Measurements from ENCODE around the gene ATP8B3. TPM values are rescaled to one million over a fixed set of nuclear protein-coding genes. Genes with fewer than 3 reads are reported as not detected.

The ATP8B3 gene
- total RNA-seq, 4 donors from 2014 or later: 0.09 to 0.24 TPM; not detected in 2

DNA sequence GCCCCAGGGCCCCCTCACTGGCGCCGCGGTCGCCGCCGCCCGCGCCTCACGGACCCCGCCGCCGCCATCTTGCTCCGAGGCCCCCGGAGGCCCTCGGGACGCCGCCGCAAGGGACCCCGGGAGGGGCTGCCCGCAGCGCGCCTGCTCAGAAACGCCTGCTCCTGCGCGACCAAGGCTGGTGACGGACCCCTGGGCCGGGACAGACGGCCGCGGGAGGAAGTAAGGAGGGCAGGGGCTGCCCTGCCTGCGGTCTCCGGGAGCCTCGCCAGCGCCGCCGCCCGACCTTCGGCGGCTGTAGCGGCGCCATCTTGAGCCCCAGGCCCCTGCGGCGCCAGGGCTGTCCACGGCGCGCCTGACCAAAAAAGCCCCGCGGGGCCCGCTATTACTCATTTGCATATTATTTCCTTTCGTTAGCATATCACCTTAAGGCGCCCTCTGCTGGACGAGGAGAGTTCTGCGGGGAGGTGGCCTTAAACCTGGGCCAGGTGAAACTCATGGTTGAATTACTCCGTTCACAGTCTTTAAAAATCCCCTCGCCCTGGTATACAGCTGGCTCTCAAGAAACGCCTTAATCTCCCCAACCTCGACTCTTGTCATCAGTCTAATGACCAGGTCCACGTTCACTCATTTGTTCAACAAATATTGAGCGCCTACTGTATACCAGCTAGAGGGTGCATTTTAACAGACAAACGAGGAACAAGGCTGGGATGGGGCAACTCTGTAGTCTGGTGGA, 36.5 kb upstream of the ATP8B3 start, which contains the start of gene REXO1:
Gene REXO1 (minus strand): TSS at position 85 of the 733 bp plus-strand sequence. CDS start 125 bp downstream, outside the sequence.
- peaks cover 0 to 3% (median 0%) of the 10 kb centered on the region in 3 donors for H3K27me3 ChIP-seq
- TF ChIP-seq CTCF (IDR thresholded peaks at IDR 0.05 in 4 of 5, conservative IDR thresholded peaks at IDR 0.05 in 1 of 5) (peak; percentile 89 to 95 (median 92)), POLR2A (IDR thresholded peaks at IDR 0.05) (peak; percentile 73 to 85)
- peak within 1 kb of the TSS; percentile 80 to 100 (median 96) for H3K4me3 ChIP-seq
- H3K4me1 ChIP-seq: peaks cover 39 to 41% of the 10 kb centered on the region in 2 donors
- peak; percentile 95 to 96 for ATAC-seq
- in situ Hi-C loops (cut with MboI; ENCODE audit: low sequenced_read_pairs in 4 of 4): no loop called here
- DNase-seq: peak; percentile 85 to 95
- no peaks in the 10 kb centered on the region for H3K36me3 ChIP-seq
- intact Hi-C loops (cut with DNase I; ENCODE audit: low total_unique reads): loop anchor here (1.0 kb wide), 1 partner anchor 15 kb away; the partner anchor contains the start of gene KLF16
- no peaks in the 10 kb centered on the region for H3K9me3 ChIP-seq
- H3K27ac ChIP-seq: peak within 1 kb of the TSS; percentile 92 to 100 (median 98)

- ATAC-seq (peak; percentile 26 to 35), DNase-seq (no peak)
- peaks cover 0 to 3% (median 0%) of the 10 kb centered on the region in 3 donors for H3K27me3 ChIP-seq
- H3K36me3 ChIP-seq: no peaks in the 10 kb centered on the region
- intact Hi-C loops (cut with DNase I; ENCODE audit: low total_unique reads) (loop anchor here (1.0 kb wide), 1 partner anchor 15 kb away; the partner anchor contains the start of gene KLF16), in situ Hi-C loops (cut with MboI; ENCODE audit: low sequenced_read_pairs in 4 of 4) (no loop called here)
- peak overlapping the region; percentile 80 to 100 (median 96) for H3K4me3 ChIP-seq
- H3K9me3 ChIP-seq: no peaks in the 10 kb centered on the region
- peak overlapping the region; percentile 92 to 100 (median 98) for H3K27ac ChIP-seq
- peaks cover 42 to 48% of the 10 kb centered on the region in 2 donors for H3K4me1 ChIP-seq
- TF ChIP-seq CTCF (IDR thresholded peaks at IDR 0.05 in 4 of 5, conservative IDR thresholded peaks at IDR 0.05 in 1 of 5) (no peak), POLR2A (IDR thresholded peaks at IDR 0.05) (no peak)
Observed at GRCh38 chr19:1847684-1848398, 35.8 kb upstream of the ATP8B3 start.

GRCh38 chr19:1847348-1847683, 35.2 kb upstream of the ATP8B3 start:
- in situ Hi-C loops (cut with MboI; ENCODE audit: low sequenced_read_pairs in 4 of 4): no loop called here
- peak overlapping the region; percentile 92 to 100 (median 98) for H3K27ac ChIP-seq
- H3K27me3 ChIP-seq: no peaks in the 10 kb centered on the region
- no peak for DNase-seq
- TF ChIP-seq CTCF (IDR thresholded peaks at IDR 0.05 in 4 of 5, conservative IDR thresholded peaks at IDR 0.05 in 1 of 5) (no peak), POLR2A (IDR thresholded peaks at IDR 0.05) (no peak)
- peak overlapping the region; percentile 80 to 100 (median 96) for H3K4me3 ChIP-seq
- ATAC-seq: no peak
- no peaks in the 10 kb centered on the region for H3K9me3 ChIP-seq
- peaks cover 42 to 53% of the 10 kb centered on the region in 2 donors for H3K4me1 ChIP-seq
- intact Hi-C loops (cut with DNase I; ENCODE audit: low total_unique reads): no loop called here
- H3K36me3 ChIP-seq: no peaks in the 10 kb centered on the region

GRCh38 chr19:1846517-1847204, 34.6 kb upstream of the ATP8B3 start:
- ATAC-seq (no peak), DNase-seq (no peak)
- peak overlapping the region; percentile 80 to 100 (median 96) for H3K4me3 ChIP-seq
- H3K36me3 ChIP-seq: no peaks in the 10 kb centered on the region
- in situ Hi-C loops (cut with MboI; ENCODE audit: low sequenced_read_pairs in 4 of 4) (no loop called here), intact Hi-C loops (cut with DNase I; ENCODE audit: low total_unique reads) (no loop called here)
- H3K4me1 ChIP-seq: peaks cover 42 to 57% of the 10 kb centered on the region in 2 donors
- no peaks in the 10 kb centered on the region for H3K9me3 ChIP-seq
- H3K27me3 ChIP-seq: no peaks in the 10 kb centered on the region
- TF ChIP-seq CTCF (IDR thresholded peaks at IDR 0.05 in 4 of 5, conservative IDR thresholded peaks at IDR 0.05 in 1 of 5) (no peak), POLR2A (IDR thresholded peaks at IDR 0.05) (no peak)
- peak overlapping the region in 2 of 4 donors; percentile 92 to 100 for H3K27ac ChIP-seq
